ENCODE measurements around the gene ST8SIA4.

Gene ST8SIA4

GRCh38 chr5:100779669-100780375 lies 123.3 kb downstream of the ST8SIA4 start:
- DNase-seq, result no peak

DNA sequence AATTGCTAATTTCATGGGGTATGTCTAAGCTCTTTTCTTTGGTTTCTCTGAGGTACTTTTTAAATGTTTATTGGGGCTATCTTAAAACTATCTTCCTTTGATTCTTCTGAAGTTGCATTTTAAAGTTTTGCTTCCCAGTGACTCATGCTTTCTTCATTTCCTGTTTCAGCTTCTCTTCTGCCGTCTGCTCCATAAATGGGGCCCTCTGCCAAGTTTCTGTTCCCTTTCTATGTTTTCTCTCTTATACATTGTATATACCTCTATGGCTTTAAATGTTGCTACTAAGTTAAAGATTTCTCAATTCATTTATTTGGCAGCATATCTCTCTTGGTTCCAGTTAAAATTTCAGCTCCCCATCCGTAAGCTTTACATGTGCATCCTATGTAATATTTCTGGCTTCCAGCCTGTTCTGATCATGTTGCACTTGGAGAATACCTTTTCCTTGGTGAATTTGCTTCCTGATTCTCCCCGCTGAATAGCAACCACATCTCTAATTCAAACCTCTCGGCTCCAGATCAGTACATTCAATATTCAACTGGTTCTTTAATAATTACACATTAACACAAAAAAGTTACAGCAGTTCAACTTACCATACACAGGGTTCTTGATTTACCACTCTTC lies 125.3 kb downstream of the ST8SIA4 start:
- DNase-seq, result no peak

DNA sequence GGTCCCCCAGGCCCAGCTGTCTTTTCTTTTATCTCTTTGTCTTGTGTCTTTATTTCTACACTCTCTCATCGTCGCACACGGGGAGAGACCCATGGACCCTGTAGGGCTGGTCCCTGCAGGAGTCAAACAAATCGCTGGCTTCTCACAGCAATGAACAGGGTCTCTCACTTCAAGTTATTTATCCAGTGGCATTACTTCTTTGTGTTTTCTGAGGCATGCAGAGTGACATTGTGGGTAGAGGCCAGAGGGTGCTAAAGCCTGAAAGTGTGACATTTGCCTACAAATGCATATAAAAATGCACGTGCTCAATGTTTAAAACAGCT lies 127.6 kb downstream of the ST8SIA4 start:
- DNase-seq, result no peak

DNA sequence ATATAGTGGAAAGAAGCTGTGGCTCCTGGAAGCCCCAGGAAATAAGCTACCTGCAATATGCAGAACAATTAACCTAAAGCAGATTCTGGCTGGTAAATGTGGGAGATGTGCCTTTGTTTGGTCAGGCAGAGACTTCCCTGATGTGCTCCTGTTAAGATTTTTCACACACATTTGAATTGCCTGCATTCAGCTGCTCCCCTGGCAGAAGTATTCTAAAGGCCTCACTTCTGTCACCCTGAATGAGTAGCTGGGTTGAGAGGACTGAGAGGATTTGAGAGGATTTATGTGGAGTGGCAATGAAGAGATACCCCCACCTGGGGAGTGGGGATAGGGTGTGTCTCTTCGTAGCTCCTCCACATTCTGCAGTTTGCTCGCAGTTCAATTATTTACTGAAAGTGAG lies 130.5 kb downstream of the ST8SIA4 start:
- DNase-seq, result no peak

DNA sequence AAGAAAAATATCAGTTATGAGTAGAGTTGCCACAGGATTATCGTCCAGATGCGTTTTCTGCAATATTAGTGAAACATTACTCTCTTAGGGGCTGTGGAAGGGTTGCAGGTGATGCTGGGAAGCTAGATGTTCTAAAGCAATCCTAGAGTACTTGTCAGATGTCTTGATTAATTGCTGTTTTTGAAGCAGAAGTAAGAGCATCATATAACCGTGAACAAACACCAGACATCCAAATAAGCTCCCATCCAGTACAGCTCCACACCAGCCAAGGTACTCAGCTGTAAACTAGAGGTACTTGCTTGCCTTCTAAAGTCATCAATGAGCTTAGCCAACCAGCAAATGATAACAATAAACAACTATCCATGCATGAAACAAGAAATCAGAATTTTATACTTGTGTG lies 131.1 kb downstream of the ST8SIA4 start:
- DNase-seq, result no peak

DNA sequence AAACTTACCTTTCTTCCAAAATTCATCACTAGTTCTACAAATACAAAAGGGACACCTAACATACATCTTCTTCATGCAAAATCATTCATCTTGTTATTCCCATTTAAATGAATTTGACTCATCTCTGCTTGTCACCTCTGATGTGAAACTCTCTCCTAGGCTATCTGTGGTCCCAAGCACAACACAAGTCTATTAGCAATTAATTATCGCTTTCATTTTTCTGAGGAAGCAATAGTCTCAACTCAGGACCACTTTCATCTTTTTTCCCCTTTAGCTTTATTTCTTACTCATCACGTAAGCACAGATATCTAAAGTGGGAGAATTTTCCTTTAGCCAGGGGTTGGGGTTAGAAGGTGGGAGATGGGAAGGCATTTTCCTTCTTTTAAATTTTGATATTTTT lies 131.9 kb downstream of the ST8SIA4 start:
- DNase-seq, result no peak

GRCh38 chr5:100768221-100768620 lies 134.9 kb downstream of the ST8SIA4 start:
- DNase-seq, result no peak

- DNase-seq, result no peak
These were observed 140.1 kb downstream of the ST8SIA4 start for GRCh38 chr5:100762995-100763394.

- no peak for DNase-seq
These were observed 141.0 kb downstream of the ST8SIA4 start for GRCh38 chr5:100762108-100762507.

DNA sequence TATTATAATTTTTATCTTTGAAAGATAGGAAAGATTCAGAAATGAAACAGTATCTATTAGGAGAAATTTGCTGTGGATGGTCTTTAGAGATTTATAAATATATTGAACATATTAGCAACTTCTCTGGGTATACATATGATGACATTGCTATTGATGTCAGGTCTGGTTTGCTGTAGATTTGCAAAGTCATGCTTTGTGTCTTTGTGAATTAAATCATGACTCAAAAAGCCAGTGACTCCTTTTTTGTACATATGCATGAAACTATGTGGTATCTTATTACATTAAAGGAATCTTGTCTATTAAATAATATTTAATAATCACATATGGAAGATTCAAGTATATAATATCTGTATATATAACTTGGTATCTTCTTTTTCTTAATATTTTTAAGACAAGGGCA lies 141.9 kb downstream of the ST8SIA4 start:
- no peak for DNase-seq

GRCh38 chr5:100760688-100761087 lies 142.4 kb downstream of the ST8SIA4 start:
- DNase-seq, result no peak

GRCh38 chr5:100758780-100759179 lies 144.3 kb downstream of the ST8SIA4 start:
- no peak for DNase-seq

DNA sequence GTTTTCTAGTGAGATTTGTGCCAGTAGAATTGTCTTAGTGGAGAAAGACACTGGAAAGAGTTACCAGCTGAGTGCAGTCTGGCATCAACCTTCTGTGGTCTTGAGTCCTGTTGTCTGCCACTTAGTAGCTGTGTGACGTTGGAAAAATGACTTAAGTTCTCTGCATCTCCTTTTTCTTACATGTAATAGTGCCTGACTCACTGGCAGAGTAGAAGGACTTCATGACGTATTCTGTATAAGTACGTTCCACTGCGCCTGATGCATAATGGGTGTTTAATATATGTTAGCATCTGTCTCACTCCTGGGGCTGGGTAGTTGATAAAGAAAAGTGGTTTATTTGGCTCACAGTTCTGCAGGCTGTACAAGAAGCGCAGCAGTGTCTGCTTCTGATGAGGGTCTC lies 144.8 kb downstream of the ST8SIA4 start:
- DNase-seq, result no peak

DNA sequence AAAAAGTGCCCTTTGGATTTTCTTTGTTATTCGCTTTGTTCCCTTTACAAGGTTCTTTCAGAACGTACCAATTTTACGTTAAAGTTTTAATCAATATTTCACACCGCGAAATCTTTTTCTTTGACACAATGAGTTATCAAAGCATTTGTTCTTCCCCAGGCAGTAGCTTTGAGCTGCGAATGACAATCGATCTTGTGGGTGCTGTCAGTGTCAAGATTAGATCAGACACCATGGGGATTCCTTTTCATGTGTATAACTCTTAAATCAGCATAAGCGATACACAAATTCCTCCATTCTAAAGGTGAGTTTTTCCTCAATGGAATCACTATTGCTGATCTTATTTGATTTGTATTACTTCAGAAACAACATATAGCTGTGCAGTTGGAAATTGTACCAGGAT lies 145.5 kb downstream of the ST8SIA4 start:
- no peak for DNase-seq

All from stimulated activated CD4-positive, alpha-beta T cell treated with anti-CD3 and anti-CD28 coated beads, Interleukin-4, amount 100 ng/mL, for 1 hour (primary cell).